Stimulated activated CD8-positive, alpha-beta memory T cell treated with anti-CD3 and anti-CD28 coated beads, Interleukin-4, amount 100 ng/mL, for 4 hours (primary cell): ENCODE results near the gene KCNMA1.
"Not testable (repeated sequence)": the region's sequence is repeated elsewhere in the genome, so short reads cannot be mapped to it uniquely, and the experiment has no call there.

Experiments used
- DNase-seq, 2 donors: peaks; one replicate each; pipeline ENCODE4 v3.0.0-alpha.2; 2020; ENCODE audit warnings: low read depth in 2 of 2, low spot score in 1 of 2

KCNMA1 gene

DNA sequence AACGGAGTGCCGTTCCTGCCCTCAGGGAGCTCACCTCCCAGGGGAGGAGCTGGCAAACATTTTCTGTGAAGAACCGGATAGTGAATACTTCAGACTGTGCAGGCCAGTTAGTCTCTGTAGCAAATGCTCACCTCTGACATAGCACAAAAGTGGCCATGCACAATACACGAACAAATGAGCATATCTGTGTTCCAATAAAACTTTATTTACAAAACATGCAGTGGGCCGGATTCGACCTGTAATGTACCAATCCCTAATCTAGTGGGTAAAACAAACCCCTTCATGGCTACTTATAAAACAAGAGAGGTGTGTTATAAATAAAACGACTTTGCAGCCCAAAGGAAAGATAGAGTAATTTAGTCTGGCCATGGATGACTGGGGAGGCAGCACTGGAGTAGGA lies 48.7 kb downstream of the KCNMA1 start:
- no peak for DNase-seq

DNA sequence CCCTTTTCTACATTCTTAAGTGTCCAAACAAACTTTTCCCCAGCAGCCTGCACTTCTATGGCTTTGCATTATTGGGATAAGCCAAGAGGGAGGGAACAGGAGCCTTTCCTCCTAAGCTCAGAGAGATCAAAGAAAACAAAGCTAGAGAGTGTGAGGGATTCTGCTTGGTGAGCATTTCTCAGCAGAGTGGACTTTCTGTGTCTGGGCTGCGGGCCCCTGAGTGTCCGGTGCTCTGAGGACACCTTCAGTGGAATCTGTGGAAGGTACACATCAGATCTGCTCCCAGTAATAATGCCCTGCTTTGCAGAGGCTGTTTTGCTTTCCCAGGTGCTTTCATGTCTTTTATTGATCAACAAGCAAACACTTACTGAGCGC lies 50.2 kb downstream of the KCNMA1 start:
- DNase-seq = no peak

DNA sequence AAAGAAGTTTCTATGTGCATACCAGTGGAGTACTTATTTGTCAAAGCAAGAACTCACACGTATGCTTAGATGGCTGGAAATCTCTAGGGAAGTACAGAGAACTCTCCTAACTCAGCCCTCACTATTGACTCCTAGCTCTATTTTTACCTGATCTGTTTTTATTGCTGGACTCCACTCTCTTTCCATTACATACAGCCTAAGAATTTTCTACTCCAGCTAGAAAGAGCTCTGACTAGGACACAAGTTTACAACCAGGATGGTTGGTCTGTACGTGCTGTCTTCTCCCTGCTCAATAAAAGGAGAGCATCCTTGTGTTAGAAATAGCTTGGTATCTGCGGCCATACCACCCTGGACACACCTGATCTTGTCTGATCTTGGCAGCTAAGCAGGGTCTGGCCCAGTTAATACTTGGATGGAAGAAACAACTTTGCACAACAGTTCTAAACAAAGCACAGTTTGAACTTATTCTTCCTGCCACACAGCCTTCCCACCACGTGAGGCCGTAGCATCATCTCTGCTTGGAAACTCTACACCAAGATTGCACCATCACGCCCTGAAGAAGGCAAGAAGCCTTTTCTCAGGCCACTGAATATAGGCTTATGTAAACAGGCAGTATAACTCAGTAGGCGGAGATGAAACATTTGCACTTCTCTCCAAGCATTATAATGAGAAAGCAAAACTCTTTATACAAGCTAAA lies 50.7 kb downstream of the KCNMA1 start:
- DNase-seq = no peak

DNA sequence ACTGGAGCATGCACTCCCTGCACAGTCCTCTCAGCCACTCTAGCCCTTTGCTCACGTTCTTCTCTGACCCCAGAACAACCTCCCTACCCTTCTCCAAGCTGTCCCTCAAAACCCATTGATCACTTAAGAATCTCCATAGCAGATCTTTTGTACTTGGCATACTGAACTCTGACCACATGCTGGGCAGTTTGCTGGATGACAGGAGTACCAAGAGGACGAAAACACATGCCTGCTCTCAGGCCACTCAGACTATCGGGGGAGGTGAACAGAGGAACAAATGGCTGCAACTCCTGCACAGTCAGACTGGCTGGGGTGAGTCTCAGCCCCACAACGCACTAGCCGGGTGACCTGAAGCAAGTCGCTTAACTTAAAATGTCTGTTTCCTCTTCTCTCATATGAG lies 52.7 kb downstream of the KCNMA1 start:
- no peak for DNase-seq

DNA sequence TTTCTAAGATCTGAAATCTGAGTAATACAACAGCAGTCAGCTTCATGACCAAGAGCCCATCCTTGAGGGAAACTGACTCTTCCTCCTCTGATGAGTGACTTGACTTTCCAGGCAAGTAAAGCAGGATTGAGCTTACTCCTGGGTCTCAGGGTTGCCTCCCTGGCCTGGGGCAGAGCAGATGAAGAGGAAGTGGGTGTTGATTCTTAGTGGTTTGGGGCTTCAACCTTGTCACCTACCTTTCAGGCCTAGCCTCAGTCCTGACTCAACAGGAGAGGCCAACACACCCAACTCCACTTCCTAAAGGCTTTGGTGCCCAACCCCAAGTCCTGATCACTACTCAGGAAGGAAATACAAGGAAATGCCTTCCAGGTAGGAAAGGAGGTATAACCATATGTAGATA lies 54.1 kb downstream of the KCNMA1 start:
- DNase-seq = no peak

DNA sequence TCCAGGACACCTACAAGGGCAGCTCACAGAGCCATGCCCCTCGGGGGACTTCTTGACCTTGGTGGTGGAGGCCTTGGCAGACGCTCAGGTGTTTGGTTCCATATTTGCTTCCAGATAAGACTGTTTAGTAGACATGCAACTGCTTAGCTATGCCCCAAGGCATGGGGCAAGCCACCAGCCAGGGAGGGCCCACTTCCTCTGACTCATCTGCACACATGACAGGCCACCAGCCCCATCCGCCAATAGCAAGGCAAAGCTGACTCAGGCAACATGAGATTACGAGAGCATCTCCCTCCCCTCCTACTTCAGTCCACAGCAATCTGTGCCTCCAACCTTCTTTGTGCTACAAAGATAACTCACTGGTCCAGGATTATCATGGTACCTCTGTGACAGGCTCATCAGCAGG lies 54.9 kb downstream of the KCNMA1 start:
- no peak for DNase-seq

DNA sequence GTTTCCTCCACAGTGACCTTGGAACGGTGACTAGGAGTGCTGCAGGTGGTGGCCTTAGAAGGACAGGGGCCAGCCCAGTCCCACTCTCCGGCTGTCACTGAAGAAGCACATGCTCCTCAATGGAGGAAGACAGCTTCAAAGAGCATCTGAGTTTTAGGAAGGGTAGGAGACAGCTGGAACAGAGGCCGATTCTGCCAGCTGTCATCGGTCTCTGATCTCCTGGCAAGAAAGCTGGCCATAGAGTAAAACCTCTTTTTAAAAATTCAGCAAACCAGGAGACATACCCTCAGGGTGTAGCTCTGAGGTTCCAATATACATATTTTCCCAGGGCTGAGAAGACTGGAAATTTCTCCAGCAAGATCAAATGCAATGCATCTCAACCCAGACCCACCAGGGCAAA lies 55.9 kb downstream of the KCNMA1 start:
- no peak for DNase-seq

DNA sequence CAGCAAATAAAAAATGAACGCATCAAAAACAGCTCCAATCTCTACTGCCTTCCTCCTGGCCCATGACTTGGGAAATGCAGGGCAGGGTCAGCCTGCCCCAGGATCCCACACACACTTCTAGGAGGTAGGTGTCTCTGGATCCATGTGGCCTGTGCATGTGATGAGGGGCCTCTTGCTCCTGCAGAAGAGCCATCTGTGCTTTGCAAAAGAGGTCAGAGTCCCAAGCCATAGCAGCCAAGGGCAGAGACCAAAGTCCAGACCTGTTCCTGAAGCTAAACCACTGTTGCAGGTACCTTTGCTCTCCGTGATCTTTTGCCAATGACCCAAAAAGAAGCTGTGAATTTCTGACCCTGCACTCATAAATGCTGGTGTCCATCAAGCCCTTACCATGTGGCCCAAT lies 57.1 kb downstream of the KCNMA1 start:
- DNase-seq = no peak

DNA sequence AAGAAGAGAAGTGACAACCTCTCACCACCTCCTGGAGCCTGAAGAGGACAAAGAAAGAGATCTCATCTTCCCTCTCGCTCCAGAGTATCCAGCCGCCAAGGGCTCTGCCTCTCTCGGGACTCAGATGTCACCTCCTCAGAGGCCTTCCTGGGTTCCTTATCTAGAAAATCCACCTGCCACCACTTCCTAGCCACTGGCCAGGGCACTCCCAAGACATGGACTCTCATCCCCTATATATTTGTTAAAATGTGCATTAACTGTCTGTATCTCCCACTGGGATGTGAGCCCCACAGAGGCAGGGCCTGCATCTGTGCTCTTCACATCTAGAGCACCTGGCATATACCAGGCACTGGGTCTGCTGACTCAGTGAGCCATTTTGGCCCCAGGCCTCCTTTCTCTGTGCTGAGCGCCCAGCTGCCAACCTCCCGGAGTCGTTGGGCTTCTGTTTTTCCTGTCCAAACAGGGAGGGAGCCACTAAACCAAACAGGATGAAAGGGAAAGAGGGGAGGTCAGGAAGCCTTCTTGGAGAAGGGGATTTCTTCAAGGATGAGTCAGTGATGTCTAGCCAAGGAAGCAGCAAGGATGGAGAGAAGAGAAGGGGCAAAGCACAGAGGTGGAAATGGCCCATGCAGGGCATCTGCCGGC lies 58.9 kb downstream of the KCNMA1 start:
- DNase-seq = no peak

DNA sequence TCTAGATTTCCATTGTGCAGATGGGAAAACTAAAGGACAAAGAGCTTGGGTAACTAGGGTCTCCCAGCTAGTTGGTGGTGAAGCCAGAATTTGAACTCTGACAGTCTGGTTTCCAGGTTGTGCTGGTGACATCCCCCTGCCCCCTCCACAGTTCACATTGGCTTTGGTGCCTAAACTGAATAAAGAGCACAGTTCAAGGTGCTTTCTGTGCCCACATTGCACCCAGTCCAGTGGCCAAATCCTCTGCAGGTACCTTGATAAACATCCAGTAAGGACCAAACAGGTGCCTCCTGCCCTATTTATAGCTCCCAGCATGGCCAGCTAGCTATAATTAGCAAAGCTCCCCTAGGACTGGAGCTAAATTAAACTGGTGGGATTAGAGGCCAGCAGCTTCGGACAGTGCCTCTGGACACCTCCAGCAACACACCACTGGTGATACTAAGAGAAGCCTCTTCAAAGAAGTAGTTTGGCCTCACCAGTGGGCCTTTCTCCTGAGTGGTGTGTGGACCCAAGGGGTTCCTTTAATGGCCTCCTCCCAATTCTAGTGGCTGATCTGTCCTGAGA lies 59.9 kb downstream of the KCNMA1 start:
- no peak for DNase-seq

DNA sequence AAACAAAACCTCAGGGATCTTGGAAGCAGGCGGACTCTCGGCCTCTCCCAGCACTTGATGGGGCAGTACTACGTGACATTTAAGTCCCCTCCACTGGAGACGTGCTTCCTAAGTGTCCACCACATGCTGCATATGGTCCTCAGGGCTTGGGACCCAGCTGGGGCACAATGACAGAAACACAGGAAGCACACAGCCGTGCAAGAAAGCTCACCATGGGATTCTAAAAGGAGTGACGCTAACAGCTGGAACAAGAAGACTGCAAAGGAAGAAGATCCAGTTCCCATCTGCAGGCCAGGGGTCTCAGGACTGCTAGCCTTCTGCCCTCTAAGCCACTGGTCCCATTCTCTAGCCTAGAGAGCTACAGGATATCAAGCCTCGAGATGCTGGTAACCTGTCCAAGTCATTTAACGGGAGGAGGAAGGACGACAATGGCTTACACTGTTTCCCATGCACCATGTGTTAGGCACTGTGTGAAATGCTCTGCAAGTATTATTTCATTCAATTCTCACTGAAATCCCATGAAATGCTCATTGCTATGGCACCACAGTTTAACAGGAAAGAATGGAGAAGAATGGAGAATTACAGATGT lies 61.1 kb downstream of the KCNMA1 start:
- DNase-seq = no peak

DNA sequence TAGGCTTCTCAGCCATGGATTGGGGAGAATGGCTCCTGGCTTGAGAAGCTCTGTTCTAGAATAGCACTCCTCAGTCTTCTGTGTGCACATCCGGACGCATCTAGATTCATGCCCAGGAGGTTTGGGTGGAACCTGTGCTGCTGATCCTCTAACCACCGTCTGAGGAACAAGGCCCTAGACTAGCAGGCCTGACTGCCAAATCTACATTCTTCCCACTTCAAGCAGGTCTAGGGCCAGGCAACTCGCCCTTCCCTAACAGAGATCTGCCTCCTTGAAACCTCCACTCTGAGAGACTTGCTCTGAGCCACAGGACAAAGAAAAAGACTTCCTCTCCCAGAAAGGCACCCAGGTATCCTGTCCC lies 61.6 kb downstream of the KCNMA1 start:
- DNase-seq = no peak

DNA sequence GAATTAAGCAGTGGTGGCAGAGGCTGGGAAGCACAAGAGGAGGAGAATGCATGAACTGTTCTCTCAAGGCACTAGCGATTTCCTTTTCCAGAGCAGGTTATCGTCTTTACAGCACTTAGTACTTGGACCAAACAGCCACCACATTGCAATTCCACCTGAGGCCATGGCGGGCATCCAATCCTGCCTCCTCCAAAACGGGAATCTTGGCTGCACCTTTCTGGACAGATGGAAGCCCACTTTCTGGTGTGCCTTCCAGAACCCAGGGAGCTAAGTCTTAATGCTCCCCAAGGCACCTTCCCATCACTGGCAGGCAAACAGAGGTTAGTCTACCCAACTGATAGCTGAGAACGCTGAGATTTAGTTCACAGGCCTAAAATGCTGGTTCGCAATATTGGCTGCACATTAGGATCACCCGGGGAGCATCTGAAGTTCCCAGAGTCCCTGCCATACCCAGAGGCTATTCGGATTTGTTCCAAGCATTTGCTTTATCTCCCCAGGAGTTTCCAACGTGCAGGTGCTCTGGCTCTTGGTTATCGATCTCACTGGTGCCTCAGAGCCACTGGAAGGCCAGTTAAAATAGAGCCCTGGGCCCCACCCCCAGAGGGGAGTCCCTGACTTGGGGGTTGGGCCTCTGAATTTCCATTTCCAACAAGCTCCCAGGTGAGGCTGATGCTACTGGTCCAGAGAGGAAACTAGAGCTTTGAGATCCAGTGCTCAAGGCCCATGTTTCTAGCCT lies 62.2 kb downstream of the KCNMA1 start:
- no peak for DNase-seq

DNA sequence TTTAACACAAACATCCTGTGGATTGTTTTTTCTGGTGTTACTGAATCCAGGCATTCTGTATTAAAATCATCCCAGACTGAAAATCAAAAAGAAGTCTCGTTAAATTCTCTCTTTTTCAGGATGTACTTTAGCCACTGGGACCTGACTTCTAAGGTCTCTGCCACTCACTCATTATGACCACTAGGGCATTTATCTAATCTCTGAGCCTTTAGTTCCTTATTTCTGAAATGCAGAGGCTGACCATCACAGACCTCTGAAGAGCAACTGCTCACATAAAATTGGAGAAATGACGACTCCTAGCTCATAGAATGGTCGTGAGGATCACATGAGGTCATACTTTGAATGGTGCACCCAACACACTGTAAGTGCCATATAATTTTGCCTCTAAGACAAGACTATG lies 63.2 kb downstream of the KCNMA1 start:
- no peak for DNase-seq

DNA sequence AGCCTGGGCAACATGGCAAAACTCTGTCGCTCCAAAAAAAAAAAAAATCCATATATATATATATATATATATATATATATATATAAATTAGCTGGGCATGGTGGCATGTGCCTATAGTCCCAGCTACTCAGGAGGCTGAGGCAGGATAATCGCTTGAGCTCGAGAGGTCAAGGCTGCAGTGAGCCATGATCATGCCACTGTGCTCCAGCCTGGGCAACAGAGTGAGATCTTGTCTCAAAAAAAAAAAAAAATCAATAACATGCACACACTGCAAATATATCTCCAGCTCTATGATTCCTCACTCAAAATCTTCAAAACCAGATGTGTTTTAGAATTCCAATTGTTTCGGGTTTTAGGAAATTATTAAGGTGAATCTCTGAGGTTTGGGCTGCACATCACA lies 65.1 kb downstream of the KCNMA1 start:
- DNase-seq = not testable (repeated sequence)

DNA sequence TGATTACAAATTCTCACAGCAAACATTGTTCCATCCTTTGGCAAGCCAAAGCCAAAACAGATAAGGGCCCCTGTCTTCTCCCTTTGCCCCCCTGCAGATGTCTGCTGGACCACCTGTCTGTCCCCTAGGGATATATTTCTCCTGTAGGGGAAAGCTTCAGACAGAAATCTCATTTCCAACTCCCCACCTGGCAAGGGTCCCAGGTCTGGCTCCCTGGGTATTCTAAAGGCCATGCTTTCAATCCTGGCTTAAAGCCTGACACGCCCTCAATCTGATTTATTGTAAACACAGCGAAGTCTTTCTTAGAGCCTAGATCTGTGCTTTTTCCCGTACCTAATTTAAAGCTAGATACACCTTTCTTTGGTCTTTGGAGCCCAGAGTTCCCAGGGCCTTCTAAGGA lies 66.1 kb downstream of the KCNMA1 start:
- DNase-seq = no peak

DNA sequence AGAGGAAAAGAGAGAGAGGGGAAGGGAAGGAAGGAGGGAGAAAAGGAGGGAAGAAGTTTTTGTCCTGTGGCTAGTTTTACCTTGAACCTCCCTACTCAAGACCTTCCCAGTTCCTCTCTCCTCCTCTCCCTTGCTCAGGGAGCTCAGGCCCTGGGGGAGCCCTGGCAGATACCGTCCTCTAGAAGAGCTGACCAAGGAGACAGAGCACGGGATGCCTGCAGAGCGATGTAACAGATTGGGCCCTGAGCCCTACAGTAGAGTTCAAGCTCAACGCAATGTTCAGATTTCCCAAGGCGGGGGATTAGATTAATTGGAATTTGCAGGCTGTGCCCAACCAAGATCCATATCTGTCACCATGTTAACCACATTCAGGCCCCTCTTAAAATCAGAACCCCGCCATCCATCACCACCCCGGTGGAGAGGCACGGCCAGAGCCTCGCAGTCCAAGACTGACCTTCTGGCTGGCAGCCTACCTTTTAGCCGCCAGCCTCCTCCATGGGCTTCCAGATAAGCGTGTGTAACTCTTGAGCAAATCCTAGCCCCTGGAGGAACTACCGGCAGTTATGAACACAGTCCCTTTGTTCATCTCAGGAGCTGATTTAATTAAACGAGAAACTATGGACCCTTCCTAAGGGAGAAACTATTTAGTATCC lies 70.6 kb downstream of the KCNMA1 start:
- no peak for DNase-seq

DNA sequence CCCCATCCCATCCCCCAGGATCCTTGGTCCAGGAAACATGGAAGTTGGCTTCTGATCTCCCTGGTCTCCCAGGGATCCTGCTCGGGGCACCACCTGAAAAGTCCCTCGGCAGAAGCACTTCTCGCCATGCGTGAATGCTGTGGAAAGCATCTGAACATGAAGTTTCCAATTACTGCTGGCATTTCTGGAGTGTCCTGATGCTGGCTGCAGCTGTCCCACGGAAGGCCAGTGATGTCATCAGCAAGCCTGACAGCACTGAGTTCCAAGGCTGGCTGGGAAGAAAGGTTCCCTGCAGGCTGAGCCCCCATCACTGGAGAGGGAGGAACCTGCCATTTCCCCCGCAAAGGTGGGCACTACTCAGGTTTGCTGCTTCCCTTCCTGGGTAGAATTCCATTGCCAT lies 71.4 kb downstream of the KCNMA1 start:
- no peak for DNase-seq

DNA sequence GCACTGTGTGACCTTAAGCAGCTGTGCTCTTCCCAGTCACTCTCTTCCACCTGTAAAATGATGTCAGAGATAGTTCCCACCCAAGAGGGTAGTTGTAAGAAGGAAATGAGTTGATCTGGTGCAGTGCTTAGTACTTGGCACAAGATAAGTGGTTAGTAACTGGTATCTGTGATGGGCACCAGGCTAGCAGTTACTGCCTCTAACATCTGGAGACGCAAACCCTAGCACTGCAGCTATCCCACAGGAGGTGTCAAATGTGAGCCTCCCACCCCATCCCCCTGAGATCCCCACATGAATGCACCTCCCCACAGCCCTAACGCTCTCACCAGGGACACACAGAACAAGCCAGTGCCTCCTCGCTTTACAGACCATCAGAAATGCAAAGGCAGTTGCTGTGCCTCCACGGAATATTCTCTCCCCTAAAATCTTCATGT lies 72.0 kb downstream of the KCNMA1 start:
- DNase-seq = no peak

DNA sequence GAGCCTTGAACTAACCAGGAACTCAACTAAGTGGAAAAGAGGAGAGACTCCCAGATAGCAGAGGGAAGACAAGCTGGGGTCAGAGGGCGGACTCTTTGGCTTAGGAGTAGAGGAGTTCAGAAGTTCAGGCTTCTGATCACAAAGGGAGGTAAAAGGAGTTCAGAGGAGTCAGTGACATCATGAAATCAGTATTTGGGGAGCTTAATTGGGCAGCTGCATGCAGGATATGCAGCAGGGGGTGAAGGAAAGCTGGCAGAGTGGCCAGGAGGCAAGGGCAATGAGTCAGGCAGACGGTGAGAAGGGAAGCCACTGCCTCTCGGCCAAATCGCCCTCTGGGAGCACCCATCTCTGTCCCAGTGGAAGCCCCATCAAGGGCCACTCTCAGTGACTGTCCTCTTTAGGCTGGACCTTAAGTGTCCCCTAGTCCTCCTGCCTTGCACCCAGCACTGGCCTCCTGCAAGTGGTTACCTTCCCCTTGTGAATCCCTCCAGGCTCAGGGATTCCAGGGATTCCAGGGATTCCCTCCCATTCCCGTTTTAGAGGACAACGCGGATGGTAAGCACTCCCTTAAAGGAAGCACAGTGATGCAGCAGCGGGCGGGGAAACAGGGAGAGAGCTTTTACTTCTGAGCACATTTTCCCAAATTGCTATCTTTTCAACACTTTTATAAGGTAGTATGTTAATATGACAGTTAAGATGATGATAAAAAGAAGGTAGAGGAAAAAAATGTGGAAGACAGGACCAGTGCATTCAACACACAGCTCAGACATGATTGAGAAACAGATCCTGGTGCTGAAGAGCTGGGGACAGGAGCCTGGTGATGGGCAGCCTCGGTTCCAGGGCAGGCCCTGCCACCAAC lies 72.6 kb downstream of the KCNMA1 start:
- DNase-seq = no peak
